Superior temporal gyrus (tissue), 1 donor: Measurements from ENCODE around the gene MTHFD1L.
A peak's percentile ranks its signal among the peaks of the same experiment; 100 is the strongest.

ENCODE experiments used
- DNase-seq: peaks from one replicate; pipeline ENCODE4 v3.0.0-alpha.2; 2016; ENCODE audit errors: extremely low spot score

The MTHFD1L gene

GRCh38 chr6:150866147-150866990 is 867 bp downstream of the MTHFD1L start:
- peak; percentile 63 for DNase-seq

GRCh38 chr6:150866991-150867501 is 1.5 kb downstream of the MTHFD1L start:
- DNase-seq = no peak

GRCh38 chr6:150868759-150869158 is 3.3 kb downstream of the MTHFD1L start:
- DNase-seq = no peak

- DNase-seq = peak; percentile 5
Observed at GRCh38 chr6:150874179-150874578, 8.7 kb downstream of the MTHFD1L start.

- DNase-seq = peak; percentile 18
Observed at GRCh38 chr6:150875841-150876240, 10.3 kb downstream of the MTHFD1L start.

- DNase-seq = peak; percentile 45
Observed at GRCh38 chr6:150876598-150876997, 11.1 kb downstream of the MTHFD1L start.

GRCh38 chr6:150877928-150878327 is 12.4 kb downstream of the MTHFD1L start:
- DNase-seq = peak; percentile 3

GRCh38 chr6:150878347-150879213 is 13.1 kb downstream of the MTHFD1L start:
- DNase-seq = no peak

- no peak for DNase-seq
Observed at GRCh38 chr6:150880336-150880735, 14.8 kb downstream of the MTHFD1L start.

- DNase-seq = no peak
Observed at GRCh38 chr6:150881911-150882481, 16.5 kb downstream of the MTHFD1L start.

GRCh38 chr6:150883521-150883920 is 18.0 kb downstream of the MTHFD1L start:
- DNase-seq = no peak

GRCh38 chr6:150886155-150886554 is 20.7 kb downstream of the MTHFD1L start:
- DNase-seq = no peak

GRCh38 chr6:150887978-150888563 is 22.6 kb downstream of the MTHFD1L start:
- DNase-seq = no peak

GRCh38 chr6:150890346-150890745 is 24.8 kb downstream of the MTHFD1L start:
- DNase-seq = no peak

GRCh38 chr6:150891888-150892485 is 26.5 kb downstream of the MTHFD1L start:
- DNase-seq = peak; percentile 91

GRCh38 chr6:150894191-150894744 is 28.8 kb downstream of the MTHFD1L start:
- no peak for DNase-seq

- no peak for DNase-seq
Observed at GRCh38 chr6:150894935-150895552, 29.5 kb downstream of the MTHFD1L start.

- DNase-seq = no peak
Observed at GRCh38 chr6:150895928-150896632, 30.6 kb downstream of the MTHFD1L start.

- DNase-seq = no peak
Observed at GRCh38 chr6:150897400-150897943, 32.0 kb downstream of the MTHFD1L start.
